Sigmoid colon (tissue), 7 donors: ENCODE results near the gene PLOD2. TPM values are rescaled to one million over a fixed set of nuclear protein-coding genes. Genes with fewer than 3 reads are reported as not detected.

Experiments used
- DNase-seq: peaks from one replicate; pipeline ENCODE4 v3.0.0-alpha.2; 2019
- H3K27ac ChIP-seq, 4 donors: fragments of 200-600 bp; sonication (generic); one replicate each; pipeline ENCODE4 v1.5.1; 2016 to 2019; ENCODE audit warnings: mild to moderate bottlenecking in 1 of 4
- H3K27me3 ChIP-seq, 3 donors: fragments of 200-600 bp; sonication (generic); one replicate each; pipeline ENCODE4 v1.5.1; 2019; ENCODE audit warnings: mild to moderate bottlenecking in 1 of 3
- H3K36me3 ChIP-seq, 4 donors: fragments of 200-600 bp; sonication (generic); one replicate each; pipeline ENCODE4 v1.5.1; 2016 to 2019
- H3K4me1 ChIP-seq, 4 donors: fragments of 200-600 bp; sonication (generic); one replicate each; pipeline ENCODE4 v1.5.1; 2017 to 2019
- H3K4me3 ChIP-seq, 4 donors: fragments of 200-600 bp; sonication (generic); one replicate each; pipeline ENCODE4 v1.5.1; 2017 to 2019; ENCODE audit warnings: mild to moderate bottlenecking in 2 of 4, moderate library complexity in 1 of 4
- H3K9me3 ChIP-seq, 4 donors: fragments of 200-600 bp in 3 of 4; sonication (generic) in 3 of 4; one replicate each; pipeline versions ENCODE4 v1.5.1 to v1.6.1; 2013 to 2019
- EP300 ChIP-seq, 4 donors: sonication (generic); formaldehyde crosslinking; IDR thresholded peaks; one replicate each; pipeline ENCODE4 v1.6.1; 2017; ENCODE audit warnings: antibody characterized with exemption in 4 of 4
- POLR2A ChIP-seq, 2 donors: fragments of 450-650 bp; IDR thresholded peaks; one replicate each; pipeline ENCODE4 v1.6.1; 2016; ENCODE audit warnings: antibody characterized with exemption in 2 of 2, mild to moderate bottlenecking in 2 of 2, moderate library complexity in 2 of 2
- POLR2AphosphoS5 ChIP-seq, 4 donors: sonication (generic); formaldehyde crosslinking; IDR thresholded peaks; one replicate each; pipeline ENCODE4 v1.6.1; 2017; ENCODE audit warnings: antibody characterized with exemption in 4 of 4
- WGBS, 2 donors: extraction: QIAGEN DNeasy Blood & Tissue Kit; methylation state at CpG; one replicate each; pipeline ENCODE4 v1.1.7; 2013; 5-methylcytosine and 5-hydroxymethylcytosine counted together
- intact Hi-C: fragments of 100-400 bp; cut with DNase I; formaldehyde crosslinking; loops from one replicate; pipeline ENCODE4 v1.15.1; 2023
- polyA plus RNA-seq, 3 donors: library from polyadenylated mRNA; stranded (reverse); fragments of 200-250 nt; gene quantifications; one replicate each; pipeline ENCODE4 v1.2.3, GENCODE V29; 2013
- total RNA-seq, 4 donors: library from RNA; depleted of rRNA; stranded (reverse); fragments of >200 nt; gene quantifications; one replicate each; pipeline ENCODE4 v1.1.0, GENCODE V29; 2016
- TF ChIP-seq, protein P1 (sequence below), 4 experiments: fragments of 450-650 bp in 3 of 4; fragments of 200-600 bp in 1 of 4; IDR thresholded peaks; one replicate each; pipeline ENCODE4 v1.5.1; 2016 to 2019; ENCODE audit warnings: antibody characterized with exemption in 4 of 4, mild to moderate bottlenecking in 3 of 4, moderate library complexity in 2 of 4
- donor health status: healthy with polysubstance abuse.
- donor health status: Bipolar disorder and iron deficiency.
- donor health status: healthy.

PLOD2 gene
- total and polyA plus RNA-seq, 7 donors = 13.6 to 79.9 (median 63.3) TPM

DNA sequence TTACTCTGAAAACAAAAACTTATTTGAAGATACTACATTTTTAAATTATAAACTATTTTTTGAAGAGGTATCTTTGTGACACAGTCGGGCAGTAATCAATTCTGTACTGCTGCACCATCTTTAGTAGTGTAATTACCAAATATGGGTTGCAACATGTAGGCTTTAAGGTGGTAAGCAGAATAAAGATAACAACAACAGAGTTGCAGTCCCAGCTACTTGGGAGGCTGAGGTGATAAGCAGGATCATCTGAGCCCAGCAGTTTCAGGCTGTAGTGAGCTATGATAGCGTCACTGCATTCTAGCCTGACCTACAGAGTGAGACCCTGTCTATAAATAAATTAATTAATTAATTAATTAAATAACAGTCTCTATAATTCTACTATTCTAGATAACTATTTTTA lies 6.0 kb downstream of the PLOD2 start:
- H3K36me3 ChIP-seq = no peaks in the 10 kb centered on the region
- H3K27me3 ChIP-seq = no peaks in the 10 kb centered on the region
- H3K27ac ChIP-seq = peak overlapping the region; percentile 93 to 94 (median 93)
- intact Hi-C loops = no loop called here
- peaks cover 0 to 81% (median 67%) of the 10 kb centered on the region in 4 donors for H3K4me1 ChIP-seq
- no peaks in the 10 kb centered on the region for H3K9me3 ChIP-seq
- H3K4me3 ChIP-seq = no peak overlapping the region
- 24 to 52% methylated on average over 2 of the region's 2 CpGs for WGBS, 2 donors
- TF ChIP-seq POLR2AphosphoS5 (IDR thresholded peaks at IDR 0.05) (no peak), POLR2A (IDR thresholded peaks at IDR 0.05) (no peak), EP300 (IDR thresholded peaks at IDR 0.05) (no peak)
- TF ChIP-seq, protein P1, sequence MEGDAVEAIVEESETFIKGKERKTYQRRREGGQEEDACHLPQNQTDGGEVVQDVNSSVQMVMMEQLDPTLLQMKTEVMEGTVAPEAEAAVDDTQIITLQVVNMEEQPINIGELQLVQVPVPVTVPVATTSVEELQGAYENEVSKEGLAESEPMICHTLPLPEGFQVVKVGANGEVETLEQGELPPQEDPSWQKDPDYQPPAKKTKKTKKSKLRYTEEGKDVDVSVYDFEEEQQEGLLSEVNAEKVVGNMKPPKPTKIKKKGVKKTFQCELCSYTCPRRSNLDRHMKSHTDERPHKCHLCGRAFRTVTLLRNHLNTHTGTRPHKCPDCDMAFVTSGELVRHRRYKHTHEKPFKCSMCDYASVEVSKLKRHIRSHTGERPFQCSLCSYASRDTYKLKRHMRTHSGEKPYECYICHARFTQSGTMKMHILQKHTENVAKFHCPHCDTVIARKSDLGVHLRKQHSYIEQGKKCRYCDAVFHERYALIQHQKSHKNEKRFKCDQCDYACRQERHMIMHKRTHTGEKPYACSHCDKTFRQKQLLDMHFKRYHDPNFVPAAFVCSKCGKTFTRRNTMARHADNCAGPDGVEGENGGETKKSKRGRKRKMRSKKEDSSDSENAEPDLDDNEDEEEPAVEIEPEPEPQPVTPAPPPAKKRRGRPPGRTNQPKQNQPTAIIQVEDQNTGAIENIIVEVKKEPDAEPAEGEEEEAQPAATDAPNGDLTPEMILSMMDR (IDR thresholded peaks at IDR 0.05) = no peak
- DNase-seq = no peak

- 27 to 64% methylated on average over 1 of the region's 1 CpG for WGBS, 2 donors
- DNase-seq = no peak
- Histone ChIP-seq H3K4me3 (no peak overlapping the region), H3K27me3 (no peaks in the 10 kb centered on the region), H3K9me3 (no peaks in the 10 kb centered on the region), H3K4me1 (peaks cover 0 to 88% (median 70%) of the 10 kb centered on the region in 4 donors), H3K27ac (peak overlapping the region; percentile 93 to 94 (median 93)), H3K36me3 (no peaks in the 10 kb centered on the region)
- intact Hi-C loops = no loop called here
- TF ChIP-seq POLR2AphosphoS5 (IDR thresholded peaks at IDR 0.05) (no peak), POLR2A (IDR thresholded peaks at IDR 0.05) (no peak), EP300 (IDR thresholded peaks at IDR 0.05) (no peak)
Observed at GRCh38 chr3:146154316-146154715, 6.7 kb downstream of the PLOD2 start.

GRCh38 chr3:146153429-146153828 lies 7.6 kb downstream of the PLOD2 start:
- Histone ChIP-seq H3K27me3 (no peaks in the 10 kb centered on the region), H3K4me3 (peak overlapping the region in 2 of 4 donors; percentile 4 to 17), H3K4me1 (peaks cover 0 to 96% (median 78%) of the 10 kb centered on the region in 4 donors), H3K9me3 (no peaks in the 10 kb centered on the region), H3K36me3 (no peaks in the 10 kb centered on the region), H3K27ac (peak overlapping the region; percentile 93 to 94 (median 93))
- DNase-seq = no peak
- intact Hi-C loops = no loop called here
- TF ChIP-seq, protein P1 (IDR thresholded peaks at IDR 0.05) = no peak
- TF ChIP-seq POLR2A (IDR thresholded peaks at IDR 0.05) = no peak
- no peak for TF ChIP-seq EP300 (IDR thresholded peaks at IDR 0.05)
- no peak for TF ChIP-seq POLR2AphosphoS5 (IDR thresholded peaks at IDR 0.05)
- WGBS, 2 donors = 79 to 89% methylated on average over 4 of the region's 4 CpGs

DNA sequence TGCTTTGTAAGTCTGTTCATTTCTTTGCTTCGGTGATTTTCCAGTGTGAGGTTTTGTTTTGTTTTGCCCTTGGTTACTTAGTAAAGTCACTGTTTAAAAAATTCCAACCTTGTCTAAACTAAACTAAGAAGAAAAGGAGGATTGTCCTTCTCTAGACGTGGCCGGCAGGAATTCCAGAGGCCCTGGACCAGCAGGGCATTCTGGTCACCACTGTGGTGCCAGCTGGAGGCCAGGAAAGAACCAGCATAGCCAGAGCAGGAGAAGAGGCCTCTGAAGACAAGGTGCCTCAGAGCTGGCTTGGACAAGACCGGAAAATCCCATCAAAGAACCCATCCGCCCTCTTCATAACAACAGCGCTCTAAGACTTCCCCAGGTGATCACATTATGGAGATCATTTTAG lies 8.2 kb downstream of the PLOD2 start:
- no peak for DNase-seq
- Histone ChIP-seq H3K27ac (peak overlapping the region; percentile 93 to 94 (median 93)), H3K4me1 (peaks cover 0 to 97% (median 81%) of the 10 kb centered on the region in 4 donors), H3K4me3 (peak overlapping the region in 2 of 4 donors; percentile 4 to 17), H3K27me3 (no peaks in the 10 kb centered on the region), H3K9me3 (no peaks in the 10 kb centered on the region), H3K36me3 (no peaks in the 10 kb centered on the region)
- 83 to 87% methylated on average over 6 of the region's 6 CpGs for WGBS, 2 donors
- intact Hi-C loops = no loop called here
- TF ChIP-seq, protein P1 (IDR thresholded peaks at IDR 0.05) = no peak
- no peak for TF ChIP-seq POLR2AphosphoS5 (IDR thresholded peaks at IDR 0.05)
- no peak for TF ChIP-seq EP300 (IDR thresholded peaks at IDR 0.05)
- no peak for TF ChIP-seq POLR2A (IDR thresholded peaks at IDR 0.05)

- Histone ChIP-seq H3K27ac (peak overlapping the region in 3 of 4 donors; percentile 22 to 94 (median 93)), H3K27me3 (no peaks in the 10 kb centered on the region), H3K4me1 (peaks cover 0 to 99% (median 76%) of the 10 kb centered on the region in 4 donors), H3K9me3 (no peaks in the 10 kb centered on the region), H3K36me3 (no peaks in the 10 kb centered on the region), H3K4me3 (no peak overlapping the region)
- DNase-seq = no peak
- WGBS, 2 donors = 67 to 84% methylated on average over 1 of the region's 1 CpG
- TF ChIP-seq POLR2A (IDR thresholded peaks at IDR 0.05) (no peak), EP300 (IDR thresholded peaks at IDR 0.05) (no peak)
- TF ChIP-seq, protein P1 (IDR thresholded peaks at IDR 0.05) = no peak
- intact Hi-C loops = no loop called here
Observed at GRCh38 chr3:146148468-146148931, 12.5 kb downstream of the PLOD2 start.
